Stomach (tissue), 9 donors: ENCODE results near the gene ITPKB. TPM values are rescaled to one million over a fixed set of nuclear protein-coding genes. Genes with fewer than 3 reads are reported as not detected.
A peak's percentile ranks its signal among the peaks of the same experiment; 100 is the strongest.

Experiments
- DNase-seq, 2 donors: peaks; one replicate each; pipeline versions ENCODE4 v3.0.0 to v3.0.0-alpha.2; 2013 to 2019
- H3K27ac ChIP-seq, 5 donors: fragments of 200-600 bp in 4 of 5; sonication (generic) in 4 of 5; one replicate each; pipeline ENCODE4 v1.5.1; 2013 to 2019; ENCODE audit warnings: mild to moderate bottlenecking in 1 of 5, moderate library complexity in 1 of 5
- H3K27me3 ChIP-seq, 3 donors: fragments of 200-600 bp; sonication (generic); one replicate each; pipeline ENCODE4 v1.5.1; 2017 to 2019; ENCODE audit warnings: mixed run types in 1 of 3
- H3K36me3 ChIP-seq, 4 donors: fragments of 200-600 bp; sonication (generic); 1 replicate in 3 of 4; 2 replicates in 1 of 4; pipeline ENCODE4 v1.5.1; 2016 to 2019
- H3K4me1 ChIP-seq, 4 donors: fragments of 200-600 bp; sonication (generic); one replicate each; pipeline ENCODE4 v1.5.1; 2016 to 2019
- H3K4me3 ChIP-seq, 4 donors: fragments of 200-600 bp; sonication (generic) in 3 of 4; one replicate each; pipeline ENCODE4 v1.5.1; 2016 to 2019; ENCODE audit warnings: mild to moderate bottlenecking in 1 of 4
- H3K9me3 ChIP-seq, 4 donors: fragments of 200-600 bp; sonication (generic); one replicate each; pipeline ENCODE4 v1.5.1; 2016 to 2019
- CTCF ChIP-seq, 7 experiments: fragments of 450-650 bp in 4 of 7; fragments of 200-600 bp in 3 of 7; sonication (generic) in 3 of 7; IDR thresholded peaks; one replicate each; pipeline ENCODE4 v1.5.1; 2016 to 2019; ENCODE audit warnings: antibody characterized with exemption in 7 of 7, control low read depth in 2 of 7, mild to moderate bottlenecking in 1 of 7
- EP300 ChIP-seq: sonication (generic); formaldehyde crosslinking; IDR thresholded peaks from one replicate; pipeline ENCODE4 v1.6.1; 2017; ENCODE audit warnings: antibody characterized with exemption
- POLR2A ChIP-seq, 4 donors: fragments of 450-650 bp; IDR thresholded peaks; one replicate each; pipeline ENCODE4 v1.6.1; 2016; ENCODE audit warnings: antibody characterized with exemption in 4 of 4, control low read depth in 2 of 4, mild to moderate bottlenecking in 1 of 4, moderate library complexity in 1 of 4
- POLR2AphosphoS5 ChIP-seq, 3 donors: sonication (generic); formaldehyde crosslinking; IDR thresholded peaks; one replicate each; pipeline ENCODE4 v1.6.1; 2016; ENCODE audit warnings: antibody characterized with exemption in 3 of 3
- WGBS, 5 donors: extraction: QIAGEN DNeasy Blood & Tissue Kit in 3 of 5; methylation state at CpG; one replicate each; pipeline versions ENCODE4 v1.1.5 to v1.1.7; 2013 to 2018; 5-methylcytosine and 5-hydroxymethylcytosine counted together
- intact Hi-C: fragments of 100-400 bp; cut with DNase I; formaldehyde crosslinking; loops from one replicate; pipeline ENCODE4 v1.15.1; 2023; ENCODE audit warnings: low total_unique reads
- polyA plus RNA-seq, 3 donors: library from polyadenylated mRNA; stranded (reverse); fragments of 200-250 nt; gene quantifications; one replicate each; pipeline ENCODE4 v1.2.3, GENCODE V29; 2013
- total RNA-seq, 5 donors: library from RNA; depleted of rRNA; stranded (reverse); fragments of >200 nt; gene quantifications; one replicate each; pipeline versions ENCODE4 v1.1.0 to v1.2.3, GENCODE V29; 2014 to 2016
- donor health status: healthy with polysubstance abuse.
- donor health status: Bipolar disorder and iron deficiency.
- donor health status: healthy.

Gene ITPKB
- total and polyA plus RNA-seq, 8 donors: 3.8 to 38.8 (median 19.1) TPM

- WGBS, 5 donors: 66 to 83% (median 75%) methylated on average over 11 of the region's 11 CpGs
- intact Hi-C loops: no loop called here
- H3K9me3 ChIP-seq: no peaks in the 10 kb centered on the region
- no peak for DNase-seq
- peaks cover 0 to 11% (median 7%) of the 10 kb centered on the region in 4 donors for H3K36me3 ChIP-seq
- no peak overlapping the region for H3K4me3 ChIP-seq
- H3K27ac ChIP-seq: peak overlapping the region in 3 of 5 donors; percentile 33 to 54 (median 37)
- H3K27me3 ChIP-seq: no peaks in the 10 kb centered on the region
- H3K4me1 ChIP-seq: peaks cover 1 to 73% (median 34%) of the 10 kb centered on the region in 4 donors
- TF ChIP-seq CTCF (IDR thresholded peaks at IDR 0.05) (no peak), POLR2AphosphoS5 (IDR thresholded peaks at IDR 0.05) (no peak), EP300 (no peak)
Measured at GRCh38 chr1:226717256-226717909, 21.7 kb downstream of the ITPKB start.

GRCh38 chr1:226716577-226716976 is 22.5 kb downstream of the ITPKB start:
- no peaks in the 10 kb centered on the region for H3K27me3 ChIP-seq
- intact Hi-C loops: no loop called here
- H3K4me1 ChIP-seq: peaks cover 10 to 76% (median 38%) of the 10 kb centered on the region in 4 donors
- DNase-seq: no peak
- peaks cover 0 to 10% (median 2%) of the 10 kb centered on the region in 4 donors for H3K36me3 ChIP-seq
- no peak for TF ChIP-seq POLR2A (IDR thresholded peaks at IDR 0.05)
- no peak for TF ChIP-seq POLR2AphosphoS5 (IDR thresholded peaks at IDR 0.05)
- no peak for TF ChIP-seq CTCF (IDR thresholded peaks at IDR 0.05)
- no peak for TF ChIP-seq EP300
- H3K4me3 ChIP-seq: no peak overlapping the region
- 68 to 82% (median 73%) methylated on average over 3 of the region's 3 CpGs for WGBS, 5 donors
- H3K9me3 ChIP-seq: no peaks in the 10 kb centered on the region
- peak overlapping the region in 2 of 5 donors; percentile 37 to 54 for H3K27ac ChIP-seq

- TF ChIP-seq POLR2AphosphoS5 (IDR thresholded peaks at IDR 0.05): no peak
- no peak for TF ChIP-seq EP300
- TF ChIP-seq POLR2A (IDR thresholded peaks at IDR 0.05): no peak
- no peak for TF ChIP-seq CTCF (IDR thresholded peaks at IDR 0.05)
- no peak overlapping the region for H3K4me3 ChIP-seq
- H3K27ac ChIP-seq: peak overlapping the region in 1 of 5 donors; percentile 69
- no peak for DNase-seq
- H3K36me3 ChIP-seq: peaks cover 0 to 7% (median under 1%) of the 10 kb centered on the region in 4 donors
- H3K4me1 ChIP-seq: peaks cover 25 to 79% (median 52%) of the 10 kb centered on the region in 4 donors
- intact Hi-C loops: no loop called here
- H3K27me3 ChIP-seq: no peaks in the 10 kb centered on the region
- H3K9me3 ChIP-seq: no peaks in the 10 kb centered on the region
Measured at GRCh38 chr1:226714148-226714547, 24.9 kb downstream of the ITPKB start.

GRCh38 chr1:226712742-226713419 is 26.2 kb downstream of the ITPKB start:
- Histone ChIP-seq H3K4me1 (peaks cover 36 to 78% (median 59%) of the 10 kb centered on the region in 4 donors), H3K27me3 (no peaks in the 10 kb centered on the region), H3K4me3 (no peak overlapping the region), H3K9me3 (no peaks in the 10 kb centered on the region), H3K36me3 (no peaks in the 10 kb centered on the region), H3K27ac (peak overlapping the region in 3 of 5 donors; percentile 44 to 71 (median 69))
- intact Hi-C loops: no loop called here
- 69 to 82% (median 81%) methylated on average over 19 of the region's 19 CpGs for WGBS, 5 donors
- TF ChIP-seq POLR2A (IDR thresholded peaks at IDR 0.05) (no peak), EP300 (no peak), POLR2AphosphoS5 (IDR thresholded peaks at IDR 0.05) (no peak), CTCF (IDR thresholded peaks at IDR 0.05) (no peak)
- no peak for DNase-seq
